Measurements from ENCODE around the gene CHD2.

DNA sequence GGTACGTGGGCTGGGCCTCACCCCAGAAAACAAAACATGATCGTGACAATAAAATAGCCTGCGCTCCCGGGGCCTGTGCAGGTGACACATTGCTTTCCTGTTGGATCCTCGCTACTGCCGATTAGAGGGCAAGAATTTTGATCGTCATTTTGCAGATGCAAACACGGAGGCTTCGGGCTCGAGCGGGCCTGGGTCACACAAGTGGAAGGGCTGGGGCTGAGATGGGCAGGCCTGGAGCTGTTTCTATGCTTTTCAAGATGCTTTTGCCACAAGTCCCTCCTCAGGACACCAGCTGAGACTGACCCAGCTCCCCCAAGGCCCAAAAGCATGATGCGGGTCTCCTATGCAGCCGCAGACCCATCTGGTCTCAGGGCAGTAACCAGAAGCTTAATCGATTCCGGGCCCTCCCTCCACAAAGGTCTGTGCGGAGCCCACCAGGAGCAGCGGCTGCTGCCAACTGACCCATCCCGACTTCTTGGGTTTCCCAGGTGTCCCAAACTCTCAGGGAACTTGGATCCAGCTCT lies 158.8 kb downstream of the CHD2 start:
- TF ChIP-seq, protein P1, sequence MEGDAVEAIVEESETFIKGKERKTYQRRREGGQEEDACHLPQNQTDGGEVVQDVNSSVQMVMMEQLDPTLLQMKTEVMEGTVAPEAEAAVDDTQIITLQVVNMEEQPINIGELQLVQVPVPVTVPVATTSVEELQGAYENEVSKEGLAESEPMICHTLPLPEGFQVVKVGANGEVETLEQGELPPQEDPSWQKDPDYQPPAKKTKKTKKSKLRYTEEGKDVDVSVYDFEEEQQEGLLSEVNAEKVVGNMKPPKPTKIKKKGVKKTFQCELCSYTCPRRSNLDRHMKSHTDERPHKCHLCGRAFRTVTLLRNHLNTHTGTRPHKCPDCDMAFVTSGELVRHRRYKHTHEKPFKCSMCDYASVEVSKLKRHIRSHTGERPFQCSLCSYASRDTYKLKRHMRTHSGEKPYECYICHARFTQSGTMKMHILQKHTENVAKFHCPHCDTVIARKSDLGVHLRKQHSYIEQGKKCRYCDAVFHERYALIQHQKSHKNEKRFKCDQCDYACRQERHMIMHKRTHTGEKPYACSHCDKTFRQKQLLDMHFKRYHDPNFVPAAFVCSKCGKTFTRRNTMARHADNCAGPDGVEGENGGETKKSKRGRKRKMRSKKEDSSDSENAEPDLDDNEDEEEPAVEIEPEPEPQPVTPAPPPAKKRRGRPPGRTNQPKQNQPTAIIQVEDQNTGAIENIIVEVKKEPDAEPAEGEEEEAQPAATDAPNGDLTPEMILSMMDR (IDR thresholded peaks at IDR 0.05) = no peak
- TF ChIP-seq POLR2A (IDR thresholded peaks at IDR 0.05) = no peak

Data from sigmoid colon (tissue), 3 donors.